K562 (cell line): Measurements from ENCODE around the gene PLAGL1. TPM values are rescaled to one million over a fixed set of nuclear protein-coding genes. Genes with fewer than 3 reads are reported as not detected.

Source experiments
- ATAC-seq: fragments of 200-7000 bp; cut with Tn5 transposase; 3 replicates; pipeline ENCODE4 v1.9.1; 2020; ENCODE audit warnings: moderate library complexity
- BruUV-seq: library from RNA; stranded (reverse); fragments of 400-500 nt; replicated peaks from 2 replicates; lab custom pipeline; 2021; lab: Mats Ljungman, UMichigan
- CTCF ChIA-PET: fragments of 300-600 bp; formaldehyde crosslinking; extraction: SDS; loops from one replicate; lab custom pipeline; 2021; ENCODE audit warnings: low intra/inter-chr PET ratio; lab: Yijun Ruan, JAX
- POLR2A ChIA-PET: fragments of 300-600, 350-650 bp; sonication (Branson Sonifier 250); formaldehyde crosslinking; extraction: SDS; loops from one replicate; lab custom pipeline; 2021; ENCODE audit warnings: antibody characterized with exemption, inconsistent platforms; lab: Yijun Ruan, JAX
- DNase-seq, 4 experiments: peaks; one replicate each; pipeline versions ENCODE4 v3.0.0 to v3.0.0-alpha.2; 2011 to 2018; ENCODE audit warnings: low spot score in 3 of 4, mixed read lengths in 3 of 4; ENCODE audit errors: extremely low read depth in 1 of 4
- FAIRE-seq: peaks from 2 replicates; lab custom pipeline; 2011; peaks lifted over from hg19 to GRCh38; lab: Jason Lieb, UNC
- H2AFZ ChIP-seq: 2 replicates; pipeline ENCODE4 v1.6.0; 2011; ENCODE audit warnings: low read depth, low read length, control low read depth, inconsistent platforms
- H3K27ac ChIP-seq: fragments of 200-600 bp; 3 replicates; pipeline ENCODE4 v1.8.0; 2011; ENCODE audit warnings: low read depth, mild to moderate bottlenecking, control low read depth, inconsistent platforms, low read length, moderate library complexity, mixed read lengths; ENCODE audit errors: extremely low read depth
- H3K27me3 ChIP-seq, 2 experiments: fragments of 300-600 bp in 1 of 2; 2 replicates in 1 of 2; 3 replicates in 1 of 2; pipeline versions ENCODE4 v1.6.0 to v1.8.0; 2011; ENCODE audit warnings: inconsistent platforms in 2 of 2, low read length in 2 of 2, mild to moderate bottlenecking in 1 of 2, mixed read lengths in 1 of 2, moderate library complexity in 1 of 2; ENCODE audit not compliant: control insufficient read depth in 2 of 2, insufficient read depth in 2 of 2
- H3K36me3 ChIP-seq: fragments of 300-600 bp; 3 replicates; pipeline ENCODE4 v1.8.0; 2011; ENCODE audit warnings: mild to moderate bottlenecking, low read length, inconsistent platforms; ENCODE audit not compliant: control insufficient read depth, insufficient read depth
- H3K4me1 ChIP-seq, 2 experiments: fragments of 200-600 bp in 1 of 2; replicated peaks in 1 of 2; 2 replicates in 1 of 2; 3 replicates in 1 of 2; pipeline versions ENCODE4 v1.5.1 to v1.8.0; 2011; ENCODE audit warnings: inconsistent platforms in 2 of 2, low read length in 2 of 2, mild to moderate bottlenecking in 1 of 2, mixed read lengths in 1 of 2, moderate library complexity in 1 of 2; ENCODE audit not compliant: control insufficient read depth in 2 of 2, insufficient read depth in 2 of 2
- H3K4me2 ChIP-seq: 2 replicates; pipeline ENCODE4 v1.6.1; 2011; ENCODE audit warnings: low read length, control low read depth, inconsistent platforms, mixed read lengths; ENCODE audit not compliant: insufficient read depth
- H3K4me3 ChIP-seq: fragments of 200-600 bp; sonication (generic), shearing (Covaris generic); 2 replicates; pipeline ENCODE4 v1.5.1; 2016; ENCODE audit warnings: control low read depth, inconsistent platforms
- H3K79me2 ChIP-seq: fragments of 200-600 bp; 3 replicates; pipeline ENCODE4 v1.8.0; 2011; ENCODE audit warnings: low read length, inconsistent platforms; ENCODE audit not compliant: control insufficient read depth, insufficient read depth
- H3K9ac ChIP-seq, 2 experiments: 2 replicates each; pipeline versions ENCODE4 v1.6.0 to v1.6.1; 2011; ENCODE audit warnings: low read depth in 2 of 2, low read length in 2 of 2, control low read depth in 1 of 2, inconsistent platforms in 1 of 2, mild to moderate bottlenecking in 1 of 2, mixed read lengths in 1 of 2; ENCODE audit not compliant: insufficient read depth in 1 of 2
- H3K9me1 ChIP-seq: one replicate; pipeline ENCODE4 v1.6.0; 2011; ENCODE audit warnings: inconsistent platforms, mild to moderate bottlenecking, low read length, moderate library complexity; ENCODE audit not compliant: control insufficient read depth, insufficient read depth
- H3K9me3 ChIP-seq: replicated peaks from 2 replicates; pipeline ENCODE4 v1.5.1; 2011; ENCODE audit warnings: low read depth, low read length, inconsistent platforms; ENCODE audit not compliant: control insufficient read depth, insufficient read depth
- H4K20me1 ChIP-seq: replicated peaks from 2 replicates; pipeline ENCODE4 v1.6.1; 2011; ENCODE audit warnings: low read length, inconsistent platforms, mixed read lengths; ENCODE audit not compliant: control insufficient read depth, insufficient read depth
- DPF2 ChIP-seq: fragments of 450-650 bp; IDR thresholded peaks from 2 replicates; pipeline ENCODE4 v1.6.1; 2016
- ELF4 ChIP-seq: fragments of 450-650 bp; formaldehyde crosslinking; IDR thresholded peaks from 2 replicates; pipeline ENCODE4 v1.4.0; 2022; ENCODE audit warnings: missing genetic modification characterization
- PRDM10 ChIP-seq: fragments of 450-650 bp; IDR thresholded peaks from 2 replicates; pipeline ENCODE4 v1.6.1; 2018; ENCODE audit not compliant: partially characterized antibody
- ZNF561 ChIP-seq: fragments of 450-650 bp; formaldehyde crosslinking; conservative IDR thresholded peaks from 2 replicates; pipeline ENCODE4 v1.4.0; 2020; ENCODE audit warnings: mild to moderate bottlenecking, moderate library complexity
- ZZZ3 ChIP-seq: fragments of 450-650 bp; IDR thresholded peaks from 2 replicates; pipeline ENCODE4 v1.6.1; 2016; ENCODE audit warnings: antibody characterized with exemption, mild to moderate bottlenecking, moderate library complexity
- WGBS: fragments of 100-300 bp; shearing (Covaris generic); methylation state at CpG from one replicate; pipeline ENCODE4 v1.1.6; 2016; ENCODE audit warnings: low coverage, mixed read lengths; ENCODE audit not compliant: insufficient coverage; ENCODE audit errors: missing lambda C conversion rate; 5-methylcytosine and 5-hydroxymethylcytosine counted together
- in situ Hi-C: fragments of 300-500 bp; cut with MboI; formaldehyde crosslinking; loops from 4 replicates; pipeline ENCODE4 v1.15.0; 2018; ENCODE audit warnings: inconsistent platforms, mixed read lengths
- intact Hi-C: fragments of 100-400 bp; cut with micrococcal nuclease; formaldehyde crosslinking; loops from 2 replicates; pipeline ENCODE4 v1.14.2; 2022
- polyA plus RNA-seq, 8 experiments: library from polyadenylated mRNA; depleted of rRNA in 4 of 8; stranded (reverse) in 5 of 8; unstranded in 3 of 8; fragments of >200 nt; fragmentation: Nextera tagmentation in 2 of 8; fragmentation: Illumina TruSeq in 1 of 8; extraction: Ambion mirVana in 2 of 8; extraction: Trizol in 1 of 8; gene quantifications; 2 replicates each; pipeline versions ENCODE4 v1.2.1 to v1.2.3, GENCODE V29; 2011 to 2014; ENCODE audit warnings: inconsistent platforms in 1 of 8, missing spikeins in 1 of 8
- total RNA-seq, 7 experiments: library from RNA; depleted of rRNA in 6 of 7; stranded (reverse); fragments of >200 nt in 6 of 7; fragmentation: Illumina TruSeq in 2 of 7; extraction: Trizol in 2 of 7; gene quantifications; 2 replicates each; pipeline versions ENCODE4 v1.2.1 to v1.2.3, GENCODE V29; 2011 to 2021; ENCODE audit warnings: low replicate concordance in 1 of 7

PLAGL1 gene
- total and polyA plus RNA-seq, 9 of the 15 experiments (the other 6 are each of a cell fraction or from before 2014, with no cell fraction given), result 4.9 to 29.6 (median 13.2) TPM

- Histone ChIP-seq H3K9me1 (no peaks in the 10 kb centered on the region), H3K36me3 (no peaks in the 10 kb centered on the region), H3K4me1 (peaks cover 5 to 38% of the 10 kb centered on the region in 2 experiments), H3K79me2 (no peaks in the 10 kb centered on the region), H3K4me3 (no peak overlapping the region), H3K27me3 (no peaks in the 10 kb centered on the region), H2AFZ (peak overlapping the region; percentile 13), H3K9me3 (no peaks in the 10 kb centered on the region), H3K27ac (no peak overlapping the region), H4K20me1 (no peaks in the 10 kb centered on the region), H3K4me2 (no peak overlapping the region), H3K9ac (no peak overlapping the region; a peak in 1 of 4 replicates)
- POLR2A ChIA-PET, result interaction anchor here (0.8 to 1.9 kb wide), 2 partner anchors 9 to 101 kb away, joined by 3 to 6 read pairs; no protein-coding TSS in a partner anchor
- DNase-seq (no peak), ATAC-seq (peak; percentile 37), FAIRE-seq (no peak)
- in situ Hi-C loops (no loop called here), intact Hi-C loops (no loop called here)
- CTCF ChIA-PET, result no interaction called here
- WGBS, result 35% methylated on average over 13 of the region's 13 CpGs
- no TSS peak for BruUV-seq
- TF ChIP-seq DPF2 (0 out of 2 replicates have a peak, but pooled peaks have one; percentile 20), ELF4 (0 out of 2 replicates have a peak, but pooled peaks have one; percentile 35), PRDM10 (peak; percentile 92), ZZZ3 (no peak), ZNF561 (no peak)
Observed at GRCh38 chr6:143973097-143973966, 34.7 kb downstream of the PLAGL1 start.
